Measurements from ENCODE around the gene FBXL5. TPM values are rescaled to one million over a fixed set of nuclear protein-coding genes. Genes with fewer than 3 reads are reported as not detected.

FBXL5 gene
- total and polyA plus RNA-seq, 2 donors (not counting 3 experiments of a cell fraction or from before 2014, with no cell fraction given): 42.2 to 60.2 TPM

DNA sequence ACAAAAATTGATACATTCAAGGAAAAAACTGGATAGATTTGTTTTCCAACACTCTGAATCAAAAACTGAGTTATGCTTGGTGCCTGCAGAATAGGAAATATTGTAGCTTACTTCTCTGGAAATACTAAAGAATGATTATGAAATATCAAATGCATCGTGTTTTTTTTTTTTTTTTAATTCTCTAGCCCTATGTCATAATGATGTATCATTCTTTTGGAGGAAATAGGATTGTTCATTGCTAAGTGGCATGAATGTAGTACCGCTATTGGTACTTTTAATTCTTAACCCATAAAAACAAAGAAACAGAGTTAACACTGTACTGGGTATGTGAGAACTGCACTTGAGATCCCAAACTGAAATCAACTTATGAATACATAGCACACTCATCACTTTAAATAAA, 18.9 kb upstream of the FBXL5 start:
- TF ChIP-seq EZH2 (IDR thresholded peaks at IDR 0.05; ENCODE audit: borderline replicate concordance, low read depth, low read length, severe bottlenecking) (no peak), POLR2A (IDR thresholded peaks at IDR 0.05; ENCODE audit: low read depth, low read length) (no peak), GATA2 (IDR thresholded peaks at IDR 0.05; ENCODE audit: insufficient read depth, insufficient read length, low read depth, low read length) (no peak), FOS (IDR thresholded peaks at IDR 0.05; ENCODE audit: borderline replicate concordance, insufficient read depth, low read length) (no peak), JUN (IDR thresholded peaks at IDR 0.05; ENCODE audit: borderline replicate concordance, insufficient read depth, insufficient read length, low read depth) (no peak)
- TF ChIP-seq, protein P1, sequence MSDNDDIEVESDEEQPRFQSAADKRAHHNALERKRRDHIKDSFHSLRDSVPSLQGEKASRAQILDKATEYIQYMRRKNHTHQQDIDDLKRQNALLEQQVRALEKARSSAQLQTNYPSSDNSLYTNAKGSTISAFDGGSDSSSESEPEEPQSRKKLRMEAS (IDR thresholded peaks at IDR 0.05; ENCODE audit: insufficient read depth, insufficient read length): no peak
- TF ChIP-seq, protein P2, sequence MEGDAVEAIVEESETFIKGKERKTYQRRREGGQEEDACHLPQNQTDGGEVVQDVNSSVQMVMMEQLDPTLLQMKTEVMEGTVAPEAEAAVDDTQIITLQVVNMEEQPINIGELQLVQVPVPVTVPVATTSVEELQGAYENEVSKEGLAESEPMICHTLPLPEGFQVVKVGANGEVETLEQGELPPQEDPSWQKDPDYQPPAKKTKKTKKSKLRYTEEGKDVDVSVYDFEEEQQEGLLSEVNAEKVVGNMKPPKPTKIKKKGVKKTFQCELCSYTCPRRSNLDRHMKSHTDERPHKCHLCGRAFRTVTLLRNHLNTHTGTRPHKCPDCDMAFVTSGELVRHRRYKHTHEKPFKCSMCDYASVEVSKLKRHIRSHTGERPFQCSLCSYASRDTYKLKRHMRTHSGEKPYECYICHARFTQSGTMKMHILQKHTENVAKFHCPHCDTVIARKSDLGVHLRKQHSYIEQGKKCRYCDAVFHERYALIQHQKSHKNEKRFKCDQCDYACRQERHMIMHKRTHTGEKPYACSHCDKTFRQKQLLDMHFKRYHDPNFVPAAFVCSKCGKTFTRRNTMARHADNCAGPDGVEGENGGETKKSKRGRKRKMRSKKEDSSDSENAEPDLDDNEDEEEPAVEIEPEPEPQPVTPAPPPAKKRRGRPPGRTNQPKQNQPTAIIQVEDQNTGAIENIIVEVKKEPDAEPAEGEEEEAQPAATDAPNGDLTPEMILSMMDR (IDR thresholded peaks at IDR 0.05; ENCODE audit: extremely low read depth in 1 of 2, insufficient read depth in 1 of 2, low read depth in 1 of 2, low read length in 2 of 2): no peak
- ChIA-PET POLR2A (interaction anchor here (0.6 kb wide), 1 partner anchor 50 kb away, joined by 4 read pairs; no protein-coding TSS in a partner anchor), CTCF (interaction anchor here (0.7 kb wide), 1 partner anchor 16 kb away, joined by 3 read pairs; no protein-coding TSS in a partner anchor)
- FAIRE-seq (no peak), DNase-seq (ENCODE audit: low read depth, low spot score) (no peak)
- Histone ChIP-seq H3K27ac (ENCODE audit: insufficient read depth, low read depth, low read length) (no peak overlapping the region), H3K4me3 (replicated peaks in 1 of 3; ENCODE audit: insufficient read depth in 1 of 3, low read depth in 1 of 3, low read length in 3 of 3) (no peak overlapping the region), H3K4me2 (ENCODE audit: insufficient read depth, low read length) (no peak overlapping the region), H3K9ac (replicated peaks; ENCODE audit: extremely low read depth, insufficient read depth, low read length) (no peak overlapping the region), H3K4me1 (ENCODE audit: control insufficient read depth, extremely low read depth, insufficient read depth, low read length) (peaks cover 18% of the 10 kb centered on the region), H2AFZ (ENCODE audit: low read depth, low read length) (no peak overlapping the region), H3K36me3 (ENCODE audit: control insufficient read depth in 2 of 2, extremely low read depth in 1 of 2, insufficient read depth in 2 of 2, low read length in 2 of 2) (no peaks in the 10 kb centered on the region), H3K9me1 (replicated peaks; ENCODE audit: control insufficient read depth, extremely low read depth, insufficient read depth, low read length) (no peaks in the 10 kb centered on the region), H3K9me3 (replicated peaks; ENCODE audit: control insufficient read depth, insufficient read depth, low read length) (no peaks in the 10 kb centered on the region), H3K27me3 (ENCODE audit: control insufficient read depth in 2 of 2, insufficient read depth in 2 of 2, low read length in 2 of 2) (no peaks in the 10 kb centered on the region), H3K79me2 (ENCODE audit: control insufficient read depth, insufficient read depth, low read length) (peaks cover 87% of the 10 kb centered on the region), H4K20me1 (replicated peaks; ENCODE audit: control insufficient read depth, extremely low read depth, insufficient read depth, low read length) (no peaks in the 10 kb centered on the region)
- intact Hi-C loops (cut with micrococcal nuclease): no loop called here
- no TSS peak for BruUV-seq (replicated peaks)
- dilution Hi-C loops (cut with MboI; ENCODE audit: extremely low pct_ligation_motif_present, low sequenced_read_pairs): no loop called here
